Islet precursor cell (in vitro differentiated cells): ENCODE data around the gene OTUD5.

ENCODE experiments used
- DNase-seq: peaks from one replicate; pipeline ENCODE4 v3.0.0-alpha.2; 2018

OTUD5 gene

DNA sequence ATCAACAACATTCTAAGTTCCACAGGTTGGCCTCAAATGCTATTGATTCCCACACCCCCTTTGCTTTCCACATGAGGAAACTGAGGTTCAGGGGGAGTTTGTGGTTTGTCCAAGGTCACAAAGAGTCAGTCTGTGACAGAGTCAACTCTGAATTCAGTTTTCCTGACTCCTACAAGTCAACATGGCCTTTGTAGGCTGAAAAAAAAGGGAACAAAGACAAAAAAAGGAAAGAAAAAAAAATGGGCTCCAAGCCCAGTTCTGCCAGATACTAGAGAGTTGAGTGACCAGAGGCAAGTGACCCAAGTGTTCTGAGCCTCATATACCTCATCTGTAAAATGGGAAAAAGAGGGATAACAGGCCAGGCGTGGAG, 22.1 kb downstream of the OTUD5 start:
- DNase-seq = no peak

DNA sequence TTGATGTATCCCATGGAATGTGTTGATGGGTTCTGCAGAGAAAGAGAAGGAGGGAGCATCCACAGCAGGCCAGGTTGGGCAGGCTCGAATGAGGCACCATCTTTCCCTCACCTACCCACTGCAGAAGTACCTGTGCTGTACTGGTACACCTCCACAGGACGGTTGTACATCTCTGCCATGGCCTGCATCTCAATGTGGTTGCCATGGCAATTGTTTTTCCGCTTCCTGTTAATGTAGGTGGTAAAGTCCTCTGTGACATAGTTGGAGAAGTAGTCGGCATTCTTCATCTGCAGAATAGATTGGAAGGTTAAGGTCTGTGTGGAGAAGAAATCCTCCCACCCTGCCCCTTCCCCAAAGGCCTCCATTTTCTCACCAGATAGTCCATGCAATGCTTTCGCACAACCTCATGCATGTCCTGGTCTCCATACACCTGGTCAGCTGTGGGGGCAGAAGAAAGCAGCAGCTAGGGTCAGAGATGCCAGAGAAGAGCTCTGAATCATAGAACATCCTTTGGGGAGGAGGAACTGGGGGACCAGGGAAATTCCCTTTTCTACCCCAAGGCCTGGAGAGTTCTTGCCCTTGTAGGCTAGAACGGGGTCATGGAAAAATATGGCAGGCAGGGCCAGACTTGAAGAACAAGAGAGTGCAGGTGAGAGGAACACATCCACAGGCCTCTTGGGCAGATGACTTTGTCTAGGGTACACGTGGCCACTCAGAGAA, 22.7 kb downstream of the OTUD5 start:
- DNase-seq = no peak

DNA sequence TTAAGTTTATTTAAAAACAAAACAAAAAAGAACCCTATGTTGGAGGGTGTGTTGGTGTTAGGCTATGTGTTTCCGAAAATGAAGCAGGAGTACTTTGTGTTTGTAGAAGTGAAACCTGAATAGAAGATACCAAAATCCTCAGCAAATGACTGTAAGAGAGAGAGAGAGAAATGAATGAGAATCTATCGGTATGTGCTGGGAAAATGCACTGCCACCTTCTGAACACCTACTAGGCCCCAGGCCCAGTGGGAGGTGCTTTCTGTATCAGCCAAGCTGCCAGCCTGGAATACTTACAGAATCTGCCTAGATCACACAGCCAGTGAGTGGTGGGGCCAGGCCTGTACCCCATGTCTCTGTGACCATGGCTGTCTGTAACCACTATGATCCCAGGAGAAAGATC, 23.6 kb downstream of the OTUD5 start:
- no peak for DNase-seq

DNA sequence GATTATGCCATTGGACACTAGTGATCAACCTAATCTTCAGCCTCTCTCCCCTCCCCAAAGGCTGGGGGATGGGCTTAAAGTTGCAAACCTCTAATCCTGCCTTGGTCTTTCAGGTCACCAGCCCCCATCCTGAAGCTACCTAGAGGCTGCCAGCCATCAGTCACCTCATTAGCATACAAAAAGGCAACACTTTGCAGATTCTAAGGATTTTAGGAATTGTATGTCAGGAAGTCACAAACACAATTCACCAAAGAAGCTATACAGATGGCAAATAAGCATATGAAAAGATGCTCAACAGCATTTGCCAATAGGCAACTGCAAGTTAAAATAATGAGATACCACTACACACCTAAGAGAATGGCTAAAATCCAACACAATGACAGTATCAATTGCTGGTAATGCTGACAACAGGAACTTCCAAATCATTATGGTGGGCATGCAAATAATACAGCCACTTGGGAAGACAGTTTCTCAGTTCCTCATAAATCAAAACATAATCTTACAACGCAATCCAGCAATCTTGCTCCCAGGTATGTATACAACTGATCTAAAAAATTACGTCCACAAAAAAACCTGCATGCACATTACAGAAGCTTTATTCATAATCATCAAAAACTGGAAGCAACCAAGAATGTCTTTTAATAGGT, 29.5 kb downstream of the OTUD5 start:
- DNase-seq = no peak

DNA sequence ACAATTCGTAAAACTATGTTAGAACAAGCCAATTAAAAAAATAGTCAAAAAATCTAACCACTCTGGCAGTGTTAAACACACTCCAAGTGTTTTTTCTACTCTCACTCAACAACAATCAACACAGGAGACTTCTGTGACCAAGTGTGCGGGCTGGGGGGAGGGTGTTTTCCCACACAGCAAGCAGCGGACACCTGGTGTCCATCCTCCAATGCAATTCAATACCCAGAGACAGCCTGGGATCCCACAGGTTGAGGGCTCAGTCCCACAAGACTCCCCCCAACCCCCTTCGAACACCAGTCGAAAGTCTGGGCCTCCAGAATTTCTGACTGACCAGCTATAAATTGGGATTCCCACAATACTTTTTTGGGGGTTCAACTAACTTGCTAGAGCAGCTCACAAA, 30.3 kb downstream of the OTUD5 start:
- DNase-seq = no peak

DNA sequence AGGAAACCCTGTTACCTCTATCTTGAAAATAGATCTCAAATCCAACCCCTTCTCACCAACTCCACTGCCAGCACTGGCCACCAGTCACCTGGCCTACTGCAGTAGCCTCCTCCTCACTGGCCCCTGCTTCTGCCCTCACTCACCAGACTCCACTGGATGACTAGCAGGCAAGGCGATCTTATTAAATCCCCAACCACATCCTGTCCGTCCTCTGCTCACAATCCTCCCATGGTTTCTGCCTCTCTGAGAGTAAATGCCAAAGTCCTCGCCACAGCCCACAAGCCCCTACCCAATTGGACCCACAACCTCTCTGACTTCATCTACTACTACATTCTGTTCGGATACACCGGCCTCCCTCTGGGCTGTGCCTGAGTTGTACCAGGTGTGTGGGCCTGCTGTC, 33.1 kb downstream of the OTUD5 start:
- DNase-seq = no peak

DNA sequence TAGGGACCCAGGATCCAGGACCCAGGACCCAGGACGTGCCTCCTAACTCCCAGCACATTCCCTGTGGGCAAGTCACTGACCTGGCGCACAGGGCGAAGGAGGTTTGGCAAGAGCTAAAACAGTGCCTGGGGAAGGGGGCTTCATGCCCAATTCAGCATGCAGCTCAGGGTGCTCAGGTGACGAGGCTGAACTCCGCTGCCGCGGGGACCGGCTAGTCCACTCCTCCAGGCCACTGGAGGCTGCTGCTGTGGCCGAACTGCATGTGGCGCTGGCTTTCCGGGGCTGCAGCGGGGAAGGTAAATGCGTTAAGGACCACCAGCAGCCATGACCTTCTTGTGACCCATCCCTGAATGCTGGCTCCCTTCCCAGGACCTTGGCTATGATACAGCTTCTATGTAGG, 33.6 kb downstream of the OTUD5 start:
- no peak for DNase-seq

DNA sequence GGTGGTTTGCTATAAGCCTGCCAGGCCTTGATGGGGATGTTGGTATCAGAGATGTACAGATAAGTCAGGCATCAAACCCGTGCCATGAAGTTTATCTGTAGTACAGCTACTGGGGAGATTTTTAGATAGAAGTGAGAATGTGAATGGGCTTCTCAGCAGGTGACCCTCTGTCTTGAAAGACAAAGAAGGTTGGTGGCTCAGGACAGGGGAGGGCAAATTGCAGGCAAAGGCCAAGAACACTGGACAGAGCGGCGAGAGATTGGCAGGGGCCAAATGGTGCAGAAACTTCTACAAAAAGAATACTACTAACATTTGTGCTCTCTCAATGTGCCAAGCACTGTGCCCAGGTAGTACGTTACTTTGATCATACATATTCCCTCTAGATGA, 36.7 kb downstream of the OTUD5 start:
- no peak for DNase-seq

DNA sequence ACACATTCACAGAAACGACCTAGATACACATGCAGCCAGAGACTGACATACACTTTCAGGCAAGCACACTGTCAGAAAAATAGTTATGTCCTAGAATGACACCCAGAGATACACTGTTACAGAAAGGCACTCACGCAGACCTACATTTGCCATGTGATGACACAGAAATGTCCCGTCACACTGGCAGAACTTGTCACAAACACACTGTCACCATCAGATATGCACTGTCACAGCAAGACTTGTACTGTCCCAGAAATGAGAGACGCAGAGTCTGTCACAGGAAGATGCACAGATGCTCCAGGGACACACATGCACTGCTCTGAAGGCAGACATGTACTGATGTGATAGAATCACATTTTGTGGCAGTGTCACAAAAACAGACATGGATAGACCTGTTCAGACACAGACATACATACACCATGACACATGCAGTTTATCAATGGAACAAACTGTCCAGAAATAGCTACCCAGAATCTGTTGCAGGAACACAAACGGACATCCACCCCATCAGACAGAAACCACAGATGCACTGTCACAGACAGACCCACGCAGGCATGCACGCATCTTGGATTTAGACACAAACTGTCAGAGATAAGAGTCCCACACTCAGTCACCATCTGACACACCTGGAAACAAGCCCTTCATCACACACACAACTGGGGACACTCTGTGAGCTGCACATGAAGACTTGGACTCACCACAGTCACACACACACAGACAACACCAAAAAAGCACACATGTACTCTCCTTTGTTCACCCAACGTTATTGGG, 37.3 kb downstream of the OTUD5 start:
- DNase-seq = no peak

DNA sequence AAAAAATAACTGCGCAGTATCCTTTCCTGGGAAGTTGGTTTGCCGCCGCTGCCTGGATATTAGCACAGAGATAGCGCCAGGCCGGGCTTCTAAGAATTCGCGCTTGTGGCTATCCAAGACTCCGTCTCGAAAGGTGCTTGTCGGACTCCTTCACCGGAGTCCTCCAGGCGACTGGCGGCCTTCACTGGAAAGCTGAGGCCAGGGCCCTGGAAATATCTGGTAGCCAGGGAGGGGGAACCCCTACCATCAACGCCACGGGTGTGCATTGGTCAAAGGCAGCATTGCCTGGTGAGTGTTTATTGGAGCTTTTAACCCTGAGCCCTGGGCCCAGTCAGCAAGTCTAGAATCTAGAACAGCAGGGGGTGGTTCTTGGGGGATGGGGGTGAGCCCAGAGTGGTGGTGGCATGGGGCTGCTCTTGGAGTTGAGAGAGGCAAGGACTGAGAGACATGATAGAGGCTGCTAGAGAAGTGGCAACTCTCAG, 38.0 kb downstream of the OTUD5 start:
- DNase-seq = no peak

DNA sequence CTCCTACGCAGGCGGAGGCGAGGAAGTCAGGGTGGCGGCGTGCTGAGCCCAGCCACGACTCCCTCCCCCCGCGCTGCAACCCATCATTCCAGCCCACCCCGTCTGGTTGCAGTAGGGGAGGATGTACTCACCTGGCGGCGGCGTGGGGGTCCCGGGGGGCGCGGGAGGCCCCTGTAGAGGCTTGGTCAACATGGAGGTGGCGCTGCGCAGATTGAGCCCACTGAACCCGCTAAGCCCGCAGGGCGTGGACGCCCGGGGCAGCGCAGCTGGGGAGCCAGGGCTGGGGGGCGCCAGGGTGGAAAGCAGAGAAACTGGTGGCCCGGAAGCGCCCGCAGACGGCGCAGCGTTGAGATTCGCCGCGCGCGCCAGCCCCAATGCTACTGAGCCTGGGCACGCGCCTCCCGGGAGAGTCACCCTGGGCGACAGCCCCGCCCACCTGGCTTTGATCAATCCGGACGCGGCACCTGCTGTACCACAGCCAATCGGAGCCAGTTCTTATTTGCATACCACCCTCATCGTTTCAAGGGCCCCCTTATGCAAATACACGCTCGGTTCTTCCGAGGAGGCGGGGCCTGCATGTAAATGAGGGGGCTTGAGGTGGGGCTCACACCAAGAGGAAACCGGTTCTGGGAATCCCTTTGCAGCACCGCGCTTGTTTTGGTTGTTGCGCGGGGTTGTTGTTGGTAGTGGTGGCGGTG, 38.6 kb downstream of the OTUD5 start, which contains the start of gene PIM2:
PIM2 (minus strand) TSS at position 382 of the 698 bp plus-strand sequence; CDS start at position 192, 190 bp downstream.
- peak; percentile 97 for DNase-seq

DNA sequence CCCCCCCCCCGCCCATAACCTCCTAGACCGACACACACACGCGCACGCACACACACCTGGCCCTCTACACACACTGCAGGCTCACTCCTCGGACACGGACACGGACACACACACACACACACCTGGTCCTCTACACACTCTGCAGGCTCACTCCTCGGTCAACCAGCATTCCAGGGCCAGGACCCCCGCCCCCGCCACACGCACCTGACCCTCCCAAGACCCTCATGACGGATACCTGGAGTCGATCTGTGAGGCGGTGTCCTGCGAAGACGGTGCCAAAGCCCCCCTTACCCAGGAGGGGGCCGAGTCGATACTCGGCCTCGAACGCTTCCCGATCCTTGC, 39.1 kb downstream of the OTUD5 start:
- DNase-seq = no peak

DNA sequence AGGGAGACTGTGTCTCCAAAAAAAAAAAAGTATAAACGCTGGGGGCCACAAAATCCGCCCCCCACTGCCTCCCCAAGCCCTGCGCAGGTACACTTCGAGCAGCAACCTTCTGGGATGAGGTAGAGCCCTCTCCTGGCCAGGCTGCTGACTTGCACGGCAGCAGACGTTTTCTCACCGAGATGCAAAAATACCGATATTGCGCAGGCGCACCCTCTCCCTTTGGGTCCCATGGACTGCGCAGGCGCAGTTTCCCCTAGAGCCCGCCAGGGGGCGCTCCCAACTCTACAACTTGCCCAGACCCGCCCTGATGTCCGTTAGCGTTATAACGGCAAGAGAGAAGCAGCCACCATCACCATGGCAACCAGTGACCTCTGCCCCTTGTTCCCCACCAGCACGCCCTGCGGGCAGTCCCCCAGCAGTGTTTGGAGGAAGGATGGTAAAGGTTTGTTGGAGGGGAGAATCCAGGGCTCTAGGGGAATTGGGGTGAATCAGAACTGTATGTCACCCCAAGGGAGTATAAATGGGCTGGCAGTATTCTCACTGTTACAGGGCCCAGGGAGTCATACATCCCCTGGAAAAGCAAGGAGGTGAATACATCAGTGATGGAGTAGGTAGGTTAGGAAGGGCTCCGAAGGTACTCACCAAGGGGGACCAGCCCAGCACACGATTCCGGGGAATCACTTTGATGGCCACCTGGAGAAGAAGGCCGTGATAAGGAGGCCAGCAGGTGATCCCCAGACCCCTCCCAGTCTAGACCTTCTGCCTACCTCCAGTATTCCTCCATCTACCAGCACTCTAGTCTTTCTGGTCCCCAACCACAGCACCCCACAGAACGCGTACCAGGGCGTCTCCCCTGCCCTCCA, 40.0 kb downstream of the OTUD5 start:
- peak; percentile 94 for DNase-seq

DNA sequence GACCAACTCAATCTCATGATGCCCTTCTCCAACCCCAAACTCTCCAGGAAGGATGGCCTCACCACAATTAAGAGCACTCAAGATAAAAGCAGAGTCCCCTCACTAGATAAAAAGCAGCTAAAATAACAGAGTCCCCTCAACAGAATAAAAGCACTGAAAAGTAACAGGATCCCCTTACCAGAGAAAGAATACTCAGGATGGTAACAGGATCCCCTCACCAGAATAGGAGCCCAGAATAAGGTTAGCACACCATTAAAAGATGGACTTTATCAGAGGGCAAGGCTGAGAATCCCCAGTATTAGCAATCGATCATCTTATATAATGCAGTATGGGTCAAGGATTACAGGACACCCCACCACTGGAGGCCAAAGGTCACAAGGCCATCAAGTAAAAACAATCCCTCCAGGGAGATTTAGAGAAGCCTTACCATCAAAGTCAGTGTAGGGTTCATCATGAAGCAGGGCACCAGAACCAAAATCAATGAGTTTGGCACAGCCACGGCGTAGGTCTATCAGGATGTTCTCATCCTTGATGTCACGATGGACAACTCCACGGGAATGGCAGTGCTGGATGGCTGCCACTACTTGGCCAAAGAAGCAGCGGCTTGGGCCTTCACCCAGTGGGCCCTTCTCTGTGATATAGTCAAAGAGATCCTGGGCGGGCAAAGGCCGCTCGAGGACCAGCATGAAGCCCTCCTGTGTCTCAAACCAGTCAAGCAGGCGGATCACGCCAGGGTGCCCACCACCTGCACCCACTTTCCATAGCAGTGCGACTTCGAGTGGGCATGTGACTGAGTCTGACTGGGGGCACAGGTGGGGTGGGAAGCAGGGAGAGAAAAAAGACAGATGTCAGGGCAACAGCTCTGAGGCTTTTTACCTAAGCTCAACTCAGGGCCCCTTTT, 42.6 kb downstream of the OTUD5 start:
- DNase-seq = no peak

DNA sequence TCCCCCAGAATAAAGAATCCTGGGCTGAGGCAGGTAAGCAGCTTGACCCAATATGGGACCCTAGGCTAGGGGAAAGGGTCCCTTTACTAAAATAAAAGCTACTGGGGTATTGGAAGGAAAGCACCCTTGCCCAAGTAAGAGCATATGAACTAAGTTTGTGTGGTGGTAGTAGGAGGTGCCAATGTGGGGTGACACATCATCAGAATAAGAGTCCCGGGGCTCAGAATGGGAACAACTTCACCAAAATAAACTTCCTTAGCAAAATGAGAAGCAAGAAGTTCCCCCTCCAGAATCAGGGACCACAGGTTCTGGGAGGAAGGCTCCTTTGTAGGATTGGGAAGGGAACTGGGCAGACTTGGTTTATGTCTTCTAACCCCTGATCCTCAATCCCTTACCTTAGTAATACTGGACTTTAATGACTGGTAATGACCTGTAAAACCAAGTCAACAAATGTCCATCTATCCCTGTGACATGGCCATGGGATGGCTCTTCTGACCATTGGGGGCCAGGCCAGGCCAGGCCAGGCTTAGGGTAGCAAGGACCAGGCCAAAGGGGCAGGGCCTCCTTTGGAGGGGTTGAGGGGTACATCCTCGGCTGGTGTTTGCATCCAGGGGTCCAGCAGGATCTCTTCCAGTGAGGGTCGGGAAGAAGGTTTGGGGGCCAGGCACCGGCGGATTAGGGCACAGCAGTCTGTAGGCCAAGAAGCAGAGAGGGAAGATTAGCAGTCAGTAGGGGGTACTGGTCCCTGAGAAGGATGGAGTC, 43.6 kb downstream of the OTUD5 start:
- DNase-seq = no peak

DNA sequence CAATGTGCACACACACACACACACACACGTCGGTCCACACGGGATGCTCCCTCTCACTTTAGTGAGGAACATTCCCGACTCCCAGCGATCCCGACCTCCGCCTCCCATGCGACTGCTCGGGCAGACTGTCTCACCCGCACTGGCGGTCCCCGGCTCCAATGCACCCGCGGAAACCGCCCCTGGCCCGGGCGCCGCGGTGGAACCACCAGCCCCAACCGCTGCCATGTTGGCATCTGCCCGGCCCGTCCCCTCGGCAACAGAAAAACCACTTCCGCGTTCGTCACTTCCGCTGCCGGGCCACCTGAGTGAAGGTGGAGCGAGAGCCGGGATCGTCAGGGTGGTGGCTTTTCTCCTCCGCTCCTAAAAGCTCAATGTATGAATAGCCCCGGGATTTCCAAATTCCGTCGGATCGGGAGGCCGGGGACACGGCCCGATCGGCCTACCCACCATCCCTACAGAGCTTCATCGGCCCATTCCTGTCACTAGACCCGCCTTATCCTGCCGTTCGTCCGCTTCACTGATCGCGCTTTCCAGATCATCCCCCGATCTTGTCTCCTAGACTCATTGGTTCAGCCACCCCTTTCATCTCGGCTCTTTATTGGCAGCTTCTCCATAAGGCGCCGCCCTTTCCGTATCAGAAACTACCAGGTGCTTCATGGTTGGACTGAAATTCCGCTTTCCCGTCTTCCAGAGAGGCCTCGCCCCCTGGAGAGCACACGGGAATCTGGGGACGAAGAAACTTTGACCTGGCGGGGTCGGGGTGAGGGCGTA, 45.8 kb downstream of the OTUD5 start, which contains the start of gene SLC35A2:
SLC35A2 (minus strand) TSS at position 235 of the 771 bp plus-strand sequence; CDS start at position 225, 10 bp downstream.
- DNase-seq = peak; percentile 87

DNA sequence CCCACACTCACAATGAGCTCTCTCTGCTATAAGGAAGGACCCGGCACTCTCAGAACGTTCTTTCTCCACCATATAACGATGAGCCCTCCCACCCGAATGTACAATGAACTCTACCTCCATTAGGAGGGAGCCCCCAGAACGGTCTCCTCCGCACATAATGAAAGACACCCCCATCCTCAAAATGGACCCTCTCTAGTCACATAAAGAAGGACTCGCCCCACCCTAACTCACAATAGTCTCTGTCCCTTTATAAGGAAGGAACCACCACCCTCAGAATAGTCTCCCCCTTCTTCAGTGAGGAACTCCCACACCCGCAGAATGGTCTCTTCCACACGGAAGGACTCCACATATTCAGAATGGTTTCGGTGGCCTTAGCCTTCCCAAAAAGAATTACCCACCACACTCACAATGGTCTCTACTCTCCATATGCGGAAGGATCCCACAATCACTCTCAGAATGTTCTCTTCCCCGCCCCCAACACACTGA, 46.4 kb downstream of the OTUD5 start:
- no peak for DNase-seq

DNA sequence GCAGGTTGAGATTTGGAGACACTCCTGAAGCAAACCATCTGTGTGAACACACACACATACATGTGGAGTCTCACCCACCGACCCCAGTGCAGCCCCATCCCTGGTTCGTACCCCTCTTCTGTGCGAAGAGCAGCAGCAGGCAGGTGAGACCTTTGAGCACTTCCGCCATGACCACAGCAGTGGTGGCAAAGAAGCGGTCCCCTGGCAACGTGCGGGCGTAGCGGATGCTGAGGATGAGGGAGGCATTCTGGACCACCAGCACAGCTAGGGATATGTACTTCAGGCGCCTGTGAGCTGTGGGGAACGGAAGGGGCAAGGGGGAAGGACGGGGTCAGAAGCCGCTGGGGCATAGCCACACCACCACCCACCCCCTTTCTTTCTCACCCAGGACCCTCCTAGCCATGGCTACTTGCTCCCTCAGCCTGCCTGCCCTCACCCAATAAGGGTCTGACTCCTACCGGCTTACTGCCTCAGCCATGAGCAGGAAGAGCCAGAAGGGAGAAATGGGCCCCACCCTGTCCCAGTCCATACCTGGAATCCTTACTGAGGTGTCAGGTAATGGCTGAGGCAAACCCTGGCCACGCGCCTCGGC, 47.6 kb downstream of the OTUD5 start:
- DNase-seq = no peak

DNA sequence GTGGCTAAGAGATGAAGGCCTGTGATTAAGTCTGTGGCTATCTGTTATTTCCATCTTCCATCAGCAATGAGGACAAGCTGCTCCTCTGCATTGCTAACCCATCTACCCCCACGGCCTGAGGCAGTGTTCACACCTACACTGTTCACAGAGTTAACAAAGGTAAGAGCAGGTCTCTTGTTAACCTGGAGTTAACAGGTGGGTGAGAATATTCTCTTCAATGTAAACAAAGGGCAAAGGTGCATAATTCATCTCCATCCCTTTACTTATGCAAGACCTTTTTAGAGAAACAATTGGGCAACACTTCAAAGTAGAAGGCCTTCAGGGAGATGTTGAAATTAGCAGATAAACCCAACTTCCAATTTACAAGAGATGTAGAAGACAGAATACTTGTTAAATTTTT, 48.8 kb downstream of the OTUD5 start:
- DNase-seq = no peak
